DMS53 treated with DMSO at 0.1 percent for 48 hours (cell line): ENCODE results near the gene MIF4GD.
A peak's percentile ranks its signal among the peaks of the same experiment; 100 is the strongest.
"Not testable (repeated sequence)": the region's sequence is repeated elsewhere in the genome, so short reads cannot be mapped to it uniquely, and the experiment has no call there.

Source experiments
- DNase-seq: peaks from one replicate; lab custom pipeline; 2025; ENCODE audit not compliant: unreplicated experiment; lab: John Stamatoyannopoulos, UW

MIF4GD gene, protein sequence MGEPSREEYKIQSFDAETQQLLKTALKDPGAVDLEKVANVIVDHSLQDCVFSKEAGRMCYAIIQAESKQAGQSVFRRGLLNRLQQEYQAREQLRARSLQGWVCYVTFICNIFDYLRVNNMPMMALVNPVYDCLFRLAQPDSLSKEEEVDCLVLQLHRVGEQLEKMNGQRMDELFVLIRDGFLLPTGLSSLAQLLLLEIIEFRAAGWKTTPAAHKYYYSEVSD

GRCh38 chr17:75270966-75271232, at the start of gene MIF4GD:
TSS of gene MIF4GD (minus strand) at chr17:75271231. CDS start at chr17:75270195, 1,036 bp downstream.
- DNase-seq: peak; percentile 56

DNA sequence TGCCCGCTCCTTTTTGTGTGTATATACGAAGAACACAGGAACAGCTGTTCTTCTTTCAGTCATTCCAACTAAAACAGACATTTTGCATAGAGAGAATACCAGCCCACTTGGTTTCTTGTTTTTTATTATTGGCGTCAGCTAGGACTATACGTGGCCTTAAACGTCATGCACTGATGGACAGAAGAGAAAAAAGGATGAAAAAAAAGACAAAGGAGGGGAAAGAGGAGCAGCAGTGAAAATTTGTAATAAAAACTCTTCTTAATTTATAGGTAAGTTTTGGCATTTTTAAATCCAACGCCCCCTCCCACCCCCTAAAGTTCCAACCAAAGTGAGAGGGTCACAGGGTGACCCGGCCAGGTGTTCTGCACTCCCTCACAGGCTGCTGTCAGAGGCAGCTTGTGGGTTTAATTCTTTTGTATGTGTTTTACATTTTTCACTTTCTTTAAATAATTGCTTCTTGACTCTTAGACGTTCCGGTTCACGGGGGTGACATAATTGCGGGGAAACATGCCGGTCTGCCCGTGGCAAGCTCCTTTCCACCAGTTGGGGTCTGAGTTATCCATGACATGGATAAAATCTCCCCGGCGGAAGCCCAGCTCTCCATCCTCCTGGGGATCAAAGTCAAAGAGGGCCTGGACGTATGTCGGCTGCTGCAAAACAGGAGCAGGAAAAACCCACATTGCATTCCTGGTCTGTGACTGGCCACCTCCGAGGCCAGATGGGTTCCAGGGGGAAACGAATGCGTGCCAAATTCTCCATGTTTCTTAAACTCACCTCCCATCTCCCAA, 49.1 kb upstream of the MIF4GD start:
- DNase-seq: no peak

GRCh38 chr17:75318615-75319222, 47.7 kb upstream of the MIF4GD start:
- no peak for DNase-seq

DNA sequence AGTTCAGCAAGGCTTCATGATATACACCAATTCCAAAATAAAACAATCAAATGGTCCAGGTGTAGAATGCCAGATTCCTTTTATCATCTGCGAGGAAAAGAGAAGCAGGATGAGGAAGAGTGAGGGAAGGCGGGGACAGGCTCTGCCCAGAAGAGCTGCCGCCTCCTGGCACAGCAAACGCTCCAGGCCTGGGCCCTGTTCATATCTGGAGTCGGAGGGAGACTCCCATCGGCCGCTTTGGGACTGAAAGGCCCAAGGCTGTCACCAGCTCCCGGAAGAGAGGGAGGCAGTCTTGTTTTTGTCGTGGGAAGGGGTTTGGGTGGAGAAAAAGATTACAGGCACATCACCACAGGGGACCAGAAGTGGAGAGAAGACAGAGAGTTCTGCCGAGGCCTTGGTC, 47.2 kb upstream of the MIF4GD start:
- no peak for DNase-seq

DNA sequence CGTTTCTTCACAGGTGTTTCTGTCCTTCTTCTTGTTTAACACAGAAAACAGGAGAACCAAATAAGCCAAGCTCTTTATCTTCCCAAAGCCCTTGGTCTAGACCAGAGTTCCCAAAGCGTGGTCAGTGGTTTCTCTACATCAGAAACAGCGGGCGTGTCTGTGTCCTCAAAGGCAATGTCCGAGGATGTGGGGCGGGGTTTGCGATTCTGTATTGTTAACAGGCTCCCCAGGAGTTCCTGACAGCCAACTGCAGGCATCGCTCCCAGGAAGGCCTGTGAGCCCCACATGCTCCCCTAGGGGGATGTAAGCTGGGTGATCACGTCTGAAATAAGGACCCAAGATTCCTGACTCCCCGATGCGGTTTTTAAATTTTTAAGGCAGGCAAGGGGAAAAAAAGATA, 46.6 kb upstream of the MIF4GD start:
- no peak for DNase-seq

GRCh38 chr17:75316253-75316652, 45.2 kb upstream of the MIF4GD start:
- DNase-seq: no peak

GRCh38 chr17:75315541-75316243, 44.7 kb upstream of the MIF4GD start:
- DNase-seq: no peak

GRCh38 chr17:75313941-75314551, 43.0 kb upstream of the MIF4GD start:
- DNase-seq: no peak

DNA sequence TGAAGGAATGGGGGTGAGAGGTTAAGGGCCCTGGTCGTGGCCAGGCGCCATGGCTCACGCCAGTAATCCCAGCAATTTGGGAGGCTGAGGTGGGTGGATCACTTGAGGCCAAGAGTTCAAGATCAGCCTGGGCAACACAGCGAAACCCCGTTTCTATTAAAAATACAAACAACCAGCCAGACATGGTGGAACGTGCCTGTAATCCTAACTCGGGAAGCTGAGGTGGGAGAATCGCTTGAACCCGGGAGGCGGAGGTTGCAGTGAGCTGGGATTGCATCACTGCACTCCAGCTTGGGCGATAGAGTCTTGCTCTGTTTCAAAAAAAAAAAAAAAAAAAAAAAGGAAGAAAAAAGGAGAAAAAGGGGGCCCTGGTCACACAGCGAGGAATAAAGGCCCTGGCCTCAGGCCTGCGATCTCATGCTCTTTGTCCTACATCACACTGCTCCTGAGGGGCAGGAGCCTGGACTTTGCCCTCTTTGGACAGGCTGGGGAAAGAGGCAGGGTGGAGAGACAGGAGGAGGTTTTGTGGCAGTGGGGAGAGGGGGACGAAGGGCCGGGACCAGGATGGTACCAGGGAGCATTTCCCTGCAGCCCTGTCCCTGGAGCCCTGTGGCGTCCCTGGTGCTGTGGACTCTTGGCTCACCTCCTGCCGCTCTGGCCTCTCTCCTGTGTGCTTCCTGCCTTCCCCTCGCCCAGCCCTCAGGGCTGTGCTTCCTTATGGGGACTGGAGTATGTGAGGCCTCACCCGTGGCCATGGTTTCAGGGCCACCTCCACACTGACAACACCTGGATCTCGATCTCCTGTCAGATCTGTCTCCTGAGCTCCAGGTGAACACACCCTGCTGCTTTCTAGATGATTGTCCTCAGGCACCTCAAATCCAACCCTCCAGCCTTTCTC, 38.0 kb upstream of the MIF4GD start:
- DNase-seq: peak; percentile 16

GRCh38 chr17:75307957-75308731, 37.1 kb upstream of the MIF4GD start:
- no peak for DNase-seq

- DNase-seq: no peak
Measured at GRCh38 chr17:75301502-75302206, 30.6 kb upstream of the MIF4GD start.

GRCh38 chr17:75301049-75301448, 30.0 kb upstream of the MIF4GD start:
- no peak for DNase-seq

DNA sequence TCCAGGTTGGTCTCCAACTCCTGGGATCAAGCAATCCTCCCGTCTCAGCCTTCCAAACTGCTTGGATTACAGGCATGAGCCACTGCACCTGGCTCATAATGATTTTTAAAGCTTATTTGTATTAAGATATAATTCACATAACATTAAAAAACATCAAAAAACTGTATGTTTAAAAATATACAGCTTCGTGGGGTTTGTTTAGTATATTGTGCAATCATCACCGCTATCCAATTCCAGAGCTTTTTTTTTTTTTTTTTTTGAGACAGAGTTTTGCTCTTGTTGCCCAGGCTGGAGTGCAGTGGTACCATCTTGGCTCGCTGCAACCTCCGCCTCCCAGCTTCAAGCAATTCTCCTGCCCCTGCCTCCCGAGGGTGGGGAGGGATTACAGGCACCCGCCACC, 29.2 kb upstream of the MIF4GD start:
- DNase-seq: no peak

DNA sequence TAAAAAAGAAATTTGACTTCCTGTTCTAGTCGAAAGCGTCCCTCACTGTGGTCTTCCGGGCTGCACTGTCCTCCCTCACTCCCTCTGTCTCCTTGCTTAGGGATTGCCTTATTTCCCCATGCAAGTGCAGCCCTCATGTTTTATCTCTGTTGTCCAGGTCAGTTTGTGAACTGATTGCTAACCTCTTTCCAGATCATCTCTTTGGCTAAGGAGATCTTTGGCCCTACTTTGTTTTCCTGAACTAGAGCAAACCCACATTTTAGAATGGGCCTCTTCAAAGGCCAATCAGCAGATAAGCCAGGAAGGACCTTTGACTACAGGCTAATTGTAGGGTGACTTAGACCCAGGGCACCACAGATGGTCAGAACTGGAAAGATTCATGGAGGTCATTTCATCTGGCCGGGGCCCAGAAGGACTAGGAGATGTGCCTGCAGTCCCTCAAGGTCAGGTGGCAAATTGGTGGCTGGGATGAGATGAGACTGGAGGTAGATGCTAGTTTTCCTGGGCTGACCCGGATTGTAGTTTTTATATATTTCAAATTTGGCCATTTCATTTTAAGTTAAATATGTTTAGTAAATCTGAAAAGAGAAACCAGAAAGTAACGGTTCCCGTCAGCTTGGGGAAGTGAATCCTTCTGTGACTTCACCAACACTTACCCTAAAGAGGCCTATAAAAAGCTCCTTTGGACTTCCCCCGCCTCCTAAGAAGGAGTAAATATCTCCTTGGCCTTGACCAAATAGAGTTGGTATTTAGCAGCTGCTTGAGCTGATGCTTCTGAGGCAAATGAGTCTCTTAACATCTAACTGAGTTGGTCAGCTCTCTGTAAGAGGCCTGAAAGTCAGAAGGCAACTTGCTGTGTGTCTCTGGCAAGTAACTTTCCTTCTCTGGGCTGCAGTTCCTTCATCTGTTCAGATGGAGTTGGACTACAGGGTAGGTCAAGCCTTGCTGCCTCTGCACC, 24.4 kb upstream of the MIF4GD start:
- DNase-seq: no peak

GRCh38 chr17:75292810-75293448, 21.9 kb upstream of the MIF4GD start:
- DNase-seq: not testable (repeated sequence)

DNA sequence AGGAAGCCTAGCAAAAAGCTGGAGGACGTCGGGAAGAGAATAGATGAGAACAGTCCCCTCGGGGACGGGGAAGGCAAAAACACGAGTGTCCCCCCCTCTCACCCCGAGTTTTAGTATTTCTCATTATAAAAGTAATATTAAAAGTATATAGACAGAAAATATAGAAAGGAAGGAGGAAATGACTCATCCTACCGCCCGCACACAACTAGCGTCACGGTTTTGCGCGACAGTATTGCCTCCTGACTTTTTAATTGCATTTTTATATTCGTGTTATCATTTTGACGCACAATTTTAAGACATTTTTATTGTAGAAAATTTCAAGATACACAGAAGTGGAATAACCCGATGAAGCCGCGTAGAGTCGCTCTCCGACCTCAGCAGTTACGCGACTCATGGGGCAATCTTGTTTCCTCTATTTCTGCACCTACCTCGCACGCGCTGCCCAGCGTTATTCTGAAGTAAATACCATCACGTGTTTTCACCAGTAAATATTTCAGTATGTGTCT, 18.9 kb upstream of the MIF4GD start:
- DNase-seq: peak; percentile 61
